Caco-2 (cell line): ENCODE measurements around the gene ILRUN. TPM values are rescaled to one million over a fixed set of nuclear protein-coding genes. Genes with fewer than 3 reads are reported as not detected.
"Not testable (repeated sequence)": the region's sequence is repeated elsewhere in the genome, so short reads cannot be mapped to it uniquely, and the experiment has no call there.

Experiments
- BruUV-seq: library from RNA; stranded (reverse); fragments of 400-500 nt; replicated peaks from 2 replicates; lab custom pipeline; 2021; lab: Mats Ljungman, UMichigan
- CTCF ChIA-PET: fragments of 300-600 bp; sonication (Branson Sonifier 250); formaldehyde crosslinking; loops from one replicate; lab custom pipeline; 2022; ENCODE audit warnings: antibody characterized with exemption; lab: Charles Lee
- POLR2A ChIA-PET: fragments of 300-600 bp; sonication (Branson Sonifier 250); formaldehyde crosslinking; loops from one replicate; lab custom pipeline; 2022; ENCODE audit warnings: antibody characterized with exemption; lab: Charles Lee
- DNase-seq, 2 experiments: peaks; one replicate each; pipeline versions ENCODE4 v3.0.0 to v3.0.0-alpha.2; 2020 to 2022
- H3K27me3 ChIP-seq: replicated peaks from 2 replicates; pipeline ENCODE4 v1.6.0; 2011; ENCODE audit warnings: low read length; ENCODE audit not compliant: control insufficient read depth, insufficient read depth
- H3K36me3 ChIP-seq: 2 replicates; pipeline ENCODE4 v1.5.1; 2011; ENCODE audit warnings: low read length; ENCODE audit not compliant: control insufficient read depth, insufficient read depth
- H3K4me1 ChIP-seq: fragments of 250-450 bp; sonication (Bioruptor Pico); 2 replicates; pipeline ENCODE4 v1.5.1; 2020; ENCODE audit warnings: mild to moderate bottlenecking
- H3K4me3 ChIP-seq: 2 replicates; pipeline ENCODE4 v1.5.1; 2011; ENCODE audit warnings: low read depth, mild to moderate bottlenecking, control low read depth, low read length
- H3K9me3 ChIP-seq: fragments of 250-450 bp; sonication (Bioruptor Pico); 2 replicates; pipeline ENCODE4 v1.5.1; 2020; ENCODE audit warnings: mild to moderate bottlenecking, moderate library complexity
- H3K27ac Mint-ChIP-seq: one replicate; pipeline ENCODE4 v1.8.0; 2022; ENCODE audit warnings: mixed read lengths; ENCODE audit not compliant: unreplicated experiment
- H3K27me3 Mint-ChIP-seq: one replicate; pipeline ENCODE4 v1.8.0; 2022; ENCODE audit warnings: mixed read lengths; ENCODE audit not compliant: insufficient read depth, unreplicated experiment
- H3K36me3 Mint-ChIP-seq: one replicate; pipeline ENCODE4 v1.8.0; 2022; ENCODE audit warnings: mild to moderate bottlenecking, mixed read lengths; ENCODE audit not compliant: insufficient read depth, unreplicated experiment
- H3K4me1 Mint-ChIP-seq: one replicate; pipeline ENCODE4 v1.8.0; 2022; ENCODE audit warnings: low read depth, mixed read lengths; ENCODE audit not compliant: unreplicated experiment
- H3K4me3 Mint-ChIP-seq: one replicate; pipeline ENCODE4 v1.8.0; 2022; ENCODE audit warnings: mild to moderate bottlenecking, moderate library complexity, mixed read lengths; ENCODE audit not compliant: unreplicated experiment
- H3K9me3 Mint-ChIP-seq: one replicate; pipeline ENCODE4 v1.8.0; 2022; ENCODE audit warnings: mixed read lengths; ENCODE audit not compliant: unreplicated experiment
- CTCF ChIP-seq, 2 experiments: fragments of 200-600 bp in 1 of 2; IDR thresholded peaks; 1 replicate in 1 of 2; 2 replicates in 1 of 2; pipeline versions ENCODE4 v1.5.1 to v1.8.0; 2011 to 2022; ENCODE audit warnings: antibody characterized with exemption in 1 of 2, control low read depth in 1 of 2, inconsistent platforms in 1 of 2, low read depth in 1 of 2, low read length in 1 of 2, mild to moderate bottlenecking in 1 of 2, moderate library complexity in 1 of 2; ENCODE audit not compliant: insufficient read depth in 1 of 2, severe bottlenecking in 1 of 2, unreplicated experiment in 1 of 2
- intact Hi-C: fragments of 100-400 bp; cut with micrococcal nuclease; formaldehyde crosslinking; loops from one replicate; pipeline ENCODE4 v1.10.0; 2022; ENCODE audit not compliant: unreplicated experiment
- total RNA-seq: library from RNA; stranded (reverse); gene quantifications from 2 replicates; pipeline ENCODE4 v1.2.3, GENCODE V29; 2022

ILRUN gene
- total RNA-seq, 1 experiment from 2014 or later = 95.9 TPM

- intact Hi-C loops = loop anchor here (1.0 kb wide), 1 partner anchor 17 kb away; no protein-coding TSS in a partner anchor
- peaks cover 50% of the 10 kb centered on the region for H3K4me1 ChIP-seq
- peak overlapping the region; percentile 69 for H3K4me3 Mint-ChIP-seq
- H3K27ac Mint-ChIP-seq = peak overlapping the region; percentile 91
- peaks cover 26% of the 10 kb centered on the region for H3K4me1 Mint-ChIP-seq
- H3K36me3 Mint-ChIP-seq = peaks cover 20% of the 10 kb centered on the region
- H3K9me3 Mint-ChIP-seq = no peaks in the 10 kb centered on the region
- no peaks in the 10 kb centered on the region for H3K36me3 ChIP-seq
- DNase-seq = peak; percentile 59 to 75
- ChIA-PET CTCF (interaction anchor here (0.6 to 2.1 kb wide), 2 partner anchors 39 to 100 kb away, joined by 4 to 8 read pairs; partner anchors contain the start of genes ILRUN and SNRPC), POLR2A (interaction anchor here (1.0 to 1.7 kb wide), 6 partner anchors 16 to 230 kb away, joined by 3 to 9 read pairs (median 5); partner anchors contain the start of genes BLTP3A, ILRUN, SNRPC and TAF11)
- no peaks in the 10 kb centered on the region for H3K9me3 ChIP-seq
- H3K4me3 ChIP-seq = peak overlapping the region; percentile 28
- H3K27me3 ChIP-seq = no peaks in the 10 kb centered on the region
- BruUV-seq = no TSS peak
- no peaks in the 10 kb centered on the region for H3K27me3 Mint-ChIP-seq
- no peak for TF ChIP-seq CTCF (IDR thresholded peaks at IDR 0.05; ENCODE audit: insufficient read depth in 1 of 2, low read depth in 1 of 2, low read length in 1 of 2, severe bottlenecking in 1 of 2, unreplicated experiment in 1 of 2)
Observed at GRCh38 chr6:34657307-34657978, 39.1 kb downstream of the ILRUN start.

- no peaks in the 10 kb centered on the region for H3K9me3 ChIP-seq
- no peaks in the 10 kb centered on the region for H3K27me3 ChIP-seq
- Mint-ChIP-seq H3K36me3 (peaks cover 22% of the 10 kb centered on the region), H3K27ac (peak overlapping the region; percentile 91), H3K9me3 (no peaks in the 10 kb centered on the region), H3K27me3 (no peaks in the 10 kb centered on the region), H3K4me3 (peak overlapping the region; percentile 69), H3K4me1 (peaks cover 26% of the 10 kb centered on the region)
- ChIA-PET POLR2A (interaction anchor here (1.0 to 1.7 kb wide), 5 partner anchors 17 to 134 kb away, joined by 3 to 9 read pairs (median 5); partner anchors contain the start of genes BLTP3A, ILRUN and SNRPC), CTCF (interaction anchor here (0.6 to 2.1 kb wide), 2 partner anchors 39 to 100 kb away, joined by 4 to 8 read pairs; partner anchors contain the start of genes ILRUN and SNRPC)
- BruUV-seq = TSS peak; percentile 81
- H3K4me3 ChIP-seq = peak overlapping the region; percentile 28
- TF ChIP-seq CTCF (IDR thresholded peaks at IDR 0.05; ENCODE audit: insufficient read depth in 1 of 2, low read depth in 1 of 2, low read length in 1 of 2, severe bottlenecking in 1 of 2, unreplicated experiment in 1 of 2) = no peak
- intact Hi-C loops = loop anchor here (1.0 kb wide), 1 partner anchor 17 kb away; no protein-coding TSS in a partner anchor
- H3K4me1 ChIP-seq = peaks cover 48% of the 10 kb centered on the region
- no peaks in the 10 kb centered on the region for H3K36me3 ChIP-seq
- no peak for DNase-seq
Observed at GRCh38 chr6:34657037-34657306, 39.6 kb downstream of the ILRUN start.

GRCh38 chr6:34656378-34657036 is 40.1 kb downstream of the ILRUN start:
- no peak for TF ChIP-seq CTCF (IDR thresholded peaks at IDR 0.05; ENCODE audit: insufficient read depth in 1 of 2, low read depth in 1 of 2, low read length in 1 of 2, severe bottlenecking in 1 of 2, unreplicated experiment in 1 of 2)
- ChIA-PET POLR2A (interaction anchor here (1.1 to 1.3 kb wide), 2 partner anchors 18 to 135 kb away, joined by 3 to 5 read pairs; partner anchors contain the start of gene BLTP3A), CTCF (interaction anchor here (0.6 to 2.1 kb wide), 2 partner anchors 40 to 101 kb away, joined by 4 to 8 read pairs; partner anchors contain the start of genes ILRUN and SNRPC)
- H3K27ac Mint-ChIP-seq = peak overlapping the region; percentile 91
- DNase-seq = no peak
- Histone ChIP-seq H3K4me1 (peaks cover 46% of the 10 kb centered on the region), H3K9me3 (no peaks in the 10 kb centered on the region), H3K36me3 (no peaks in the 10 kb centered on the region), H3K27me3 (no peaks in the 10 kb centered on the region), H3K4me3 (no peak overlapping the region; the same call in 1 of the 2 replicates)
- H3K9me3 Mint-ChIP-seq = no peaks in the 10 kb centered on the region
- H3K4me1 Mint-ChIP-seq = peaks cover 26% of the 10 kb centered on the region
- H3K27me3 Mint-ChIP-seq = no peaks in the 10 kb centered on the region
- no TSS peak for BruUV-seq
- intact Hi-C loops = loop anchor here (1.0 kb wide), 1 partner anchor 18 kb away; no protein-coding TSS in a partner anchor
- peak overlapping the region; percentile 69 for H3K4me3 Mint-ChIP-seq
- peaks cover 22% of the 10 kb centered on the region for H3K36me3 Mint-ChIP-seq

GRCh38 chr6:34655876-34656377 is 40.6 kb downstream of the ILRUN start:
- H3K4me3 ChIP-seq, H3K27me3 Mint-ChIP-seq: not testable (repeated sequence)

More at GRCh38 chr6:34655876-34656377, 40.6 kb downstream of the ILRUN start:
- peaks cover 26% of the 10 kb centered on the region for H3K36me3 Mint-ChIP-seq
- intact Hi-C loops, DNase-seq, POLR2A ChIA-PET, H3K9me3 Mint-ChIP-seq, H3K4me3 Mint-ChIP-seq, H3K36me3 ChIP-seq, H3K9me3 ChIP-seq, BruUV-seq, H3K27me3 ChIP-seq: not testable (repeated sequence)
- peaks cover 41% of the 10 kb centered on the region for H3K4me1 ChIP-seq
- H3K4me1 Mint-ChIP-seq = peaks cover 26% of the 10 kb centered on the region
- CTCF ChIA-PET = interaction anchor here (0.5 kb wide), 1 partner anchor 101 kb away, joined by 3 read pairs; no protein-coding TSS in a partner anchor
- peak overlapping the region; percentile 91 for H3K27ac Mint-ChIP-seq
